ENCODE data around the gene SUGCT.
A peak's percentile ranks its signal among the peaks of the same experiment; 100 is the strongest.

Gene SUGCT

GRCh38 chr7:40720416-40720815, 585.6 kb downstream of the SUGCT start:
- no peak overlapping the region for H3K4me3 ChIP-seq (ENCODE audit: low read depth, low read length)
- no peak for TF ChIP-seq CTCF (IDR thresholded peaks at IDR 0.05; ENCODE audit: control insufficient read depth, extremely low read depth, insufficient read depth)
- no peak for DNase-seq (ENCODE audit: low read depth)

- no peak for DNase-seq (ENCODE audit: low read depth)
- no peak for TF ChIP-seq CTCF (IDR thresholded peaks at IDR 0.05; ENCODE audit: control insufficient read depth, extremely low read depth, insufficient read depth)
- H3K4me3 ChIP-seq (ENCODE audit: low read depth, low read length) = no peak overlapping the region
Observed at GRCh38 chr7:40721342-40721949, 586.6 kb downstream of the SUGCT start.

GRCh38 chr7:40722242-40722641, 587.4 kb downstream of the SUGCT start:
- TF ChIP-seq CTCF (IDR thresholded peaks at IDR 0.05; ENCODE audit: control insufficient read depth, extremely low read depth, insufficient read depth) = no peak
- H3K4me3 ChIP-seq (ENCODE audit: low read depth, low read length) = no peak overlapping the region
- DNase-seq (ENCODE audit: low read depth) = no peak

GRCh38 chr7:40723829-40724228, 589.0 kb downstream of the SUGCT start:
- DNase-seq (ENCODE audit: low read depth) = no peak
- H3K4me3 ChIP-seq (ENCODE audit: low read depth, low read length) = no peak overlapping the region
- TF ChIP-seq CTCF (IDR thresholded peaks at IDR 0.05; ENCODE audit: control insufficient read depth, extremely low read depth, insufficient read depth) = no peak

- H3K4me3 ChIP-seq (ENCODE audit: low read depth, low read length) = no peak overlapping the region
- 0 out of 2 replicates have a peak, but pooled peaks have one; percentile 5 for TF ChIP-seq CTCF (IDR thresholded peaks at IDR 0.05; ENCODE audit: control insufficient read depth, extremely low read depth, insufficient read depth)
- no peak for DNase-seq (ENCODE audit: low read depth)
Observed at GRCh38 chr7:40726559-40726958, 591.8 kb downstream of the SUGCT start.

- H3K4me3 ChIP-seq (ENCODE audit: low read depth, low read length) = no peak overlapping the region
- TF ChIP-seq CTCF (IDR thresholded peaks at IDR 0.05; ENCODE audit: control insufficient read depth, extremely low read depth, insufficient read depth) = no peak
- no peak for DNase-seq (ENCODE audit: low read depth)
Observed at GRCh38 chr7:40733114-40733513, 598.3 kb downstream of the SUGCT start.

GRCh38 chr7:40733578-40733977, 598.8 kb downstream of the SUGCT start:
- no peak overlapping the region for H3K4me3 ChIP-seq (ENCODE audit: low read depth, low read length)
- TF ChIP-seq CTCF (IDR thresholded peaks at IDR 0.05; ENCODE audit: control insufficient read depth, extremely low read depth, insufficient read depth) = no peak
- DNase-seq (ENCODE audit: low read depth) = no peak

All from LNCaP clone FGC (cell line).